C4-2B (cell line): ENCODE measurements around the gene ADARB2.

Source experiments
- H3K27ac ChIP-seq: fragments of 450-650 bp; 2 replicates; pipeline ENCODE4 v1.5.1; 2017
- CTCF ChIP-seq: fragments of 450-650 bp; conservative IDR thresholded peaks from 2 replicates; pipeline ENCODE4 v1.5.1; 2017; ENCODE audit warnings: mild to moderate bottlenecking
- ZFX ChIP-seq: fragments of 450-650 bp; IDR thresholded peaks from 2 replicates; pipeline ENCODE4 v1.6.1; 2017

ADARB2 gene

GRCh38 chr10:1413256-1413655 lies 324.1 kb downstream of the ADARB2 start:
- TF ChIP-seq ZFX: no peak
- no peak for TF ChIP-seq CTCF
- H3K27ac ChIP-seq: no peak overlapping the region

- TF ChIP-seq CTCF (no peak), ZFX (no peak)
- no peak overlapping the region for H3K27ac ChIP-seq
These were observed 324.7 kb downstream of the ADARB2 start for GRCh38 chr10:1412531-1413189.

GRCh38 chr10:1411956-1412355 lies 325.4 kb downstream of the ADARB2 start:
- no peak overlapping the region for H3K27ac ChIP-seq
- TF ChIP-seq CTCF (no peak), ZFX (no peak)

- no peak for TF ChIP-seq ZFX
- no peak for TF ChIP-seq CTCF
These were observed 325.9 kb downstream of the ADARB2 start for GRCh38 chr10:1411451-1411850.

GRCh38 chr10:1410469-1411395 lies 326.6 kb downstream of the ADARB2 start:
- no peak overlapping the region for H3K27ac ChIP-seq
- TF ChIP-seq CTCF (no peak), ZFX (no peak)

More at GRCh38 chr10:1411451-1411850, 325.9 kb downstream of the ADARB2 start:
- no peak overlapping the region for H3K27ac ChIP-seq

GRCh38 chr10:1410032-1410431 lies 327.3 kb downstream of the ADARB2 start:
- TF ChIP-seq ZFX: no peak
- no peak for TF ChIP-seq CTCF
- no peak overlapping the region for H3K27ac ChIP-seq

- H3K27ac ChIP-seq: no peak overlapping the region
- TF ChIP-seq ZFX (no peak), CTCF (no peak)
These were observed 327.9 kb downstream of the ADARB2 start for GRCh38 chr10:1409392-1409791.
